GM13977 (cell line): ENCODE measurements around the gene PHACTR1.
"Not testable (repeated sequence)": the region's sequence is repeated elsewhere in the genome, so short reads cannot be mapped to it uniquely, and the experiment has no call there.

Experiments
- DNase-seq: peaks from one replicate; pipeline ENCODE4 v3.0.0; 2012; ENCODE audit warnings: low spot score
- CTCF ChIP-seq: IDR thresholded peaks from 2 replicates; pipeline ENCODE4 v1.5.1; 2012; ENCODE audit warnings: mild to moderate bottlenecking, control low read depth; ENCODE audit not compliant: insufficient read depth; ENCODE audit errors: extremely low read depth, missing control alignments
- in situ Hi-C: fragments of 300-500 bp; cut with MboI; formaldehyde crosslinking; loops from one replicate; pipeline ENCODE4 v1.12.0; 2022; ENCODE audit warnings: low sequenced_read_pairs, low pct_unique_long_range_greater_than_20kb, mixed read lengths, inconsistent platforms; ENCODE audit not compliant: unreplicated experiment

Gene PHACTR1

GRCh38 chr6:12753036-12753435, 36.5 kb downstream of the PHACTR1 start:
- no peak for TF ChIP-seq CTCF
- in situ Hi-C loops: no loop called here
- DNase-seq: no peak

- TF ChIP-seq CTCF: no peak
- DNase-seq: no peak
- in situ Hi-C loops: no loop called here
Observed at GRCh38 chr6:12760226-12760625, 43.7 kb downstream of the PHACTR1 start.

GRCh38 chr6:12760911-12761310, 44.3 kb downstream of the PHACTR1 start:
- TF ChIP-seq CTCF: no peak
- no peak for DNase-seq
- in situ Hi-C loops: no loop called here

GRCh38 chr6:12761376-12762115, 45.0 kb downstream of the PHACTR1 start:
- no peak for DNase-seq
- in situ Hi-C loops: no loop called here
- TF ChIP-seq CTCF: no peak

- DNase-seq, in situ Hi-C loops: not testable (repeated sequence)
Observed at GRCh38 chr6:12762731-12763434, 46.3 kb downstream of the PHACTR1 start.

GRCh38 chr6:12766365-12766764, 49.8 kb downstream of the PHACTR1 start:
- no peak for TF ChIP-seq CTCF
- in situ Hi-C loops: no loop called here
- no peak for DNase-seq

- TF ChIP-seq CTCF: no peak
- in situ Hi-C loops: no loop called here
- DNase-seq: no peak
Observed at GRCh38 chr6:12767016-12767415, 50.4 kb downstream of the PHACTR1 start.
